SU-DHL-6 (cell line): Measurements from ENCODE around the gene ACAA1.

Experiments used
- EZH2phosphoT487 ChIP-seq: fragments of 200-600 bp; sonication (generic), shearing (Covaris generic); conservative IDR thresholded peaks from 2 replicates; pipeline ENCODE4 v1.6.1; 2018; ENCODE audit warnings: mild to moderate bottlenecking, antibody characterized with exemption, low read length, moderate library complexity, mixed read lengths
- TF ChIP-seq, protein P1 (sequence below): fragments of 200-600 bp; sonication (generic); IDR thresholded peaks from one replicate; pipeline ENCODE4 v1.5.1; 2017; ENCODE audit warnings: antibody characterized with exemption, mild to moderate bottlenecking, low read length, moderate library complexity; ENCODE audit not compliant: insufficient read depth, poor library complexity, severe bottlenecking

- TF ChIP-seq, protein P1, sequence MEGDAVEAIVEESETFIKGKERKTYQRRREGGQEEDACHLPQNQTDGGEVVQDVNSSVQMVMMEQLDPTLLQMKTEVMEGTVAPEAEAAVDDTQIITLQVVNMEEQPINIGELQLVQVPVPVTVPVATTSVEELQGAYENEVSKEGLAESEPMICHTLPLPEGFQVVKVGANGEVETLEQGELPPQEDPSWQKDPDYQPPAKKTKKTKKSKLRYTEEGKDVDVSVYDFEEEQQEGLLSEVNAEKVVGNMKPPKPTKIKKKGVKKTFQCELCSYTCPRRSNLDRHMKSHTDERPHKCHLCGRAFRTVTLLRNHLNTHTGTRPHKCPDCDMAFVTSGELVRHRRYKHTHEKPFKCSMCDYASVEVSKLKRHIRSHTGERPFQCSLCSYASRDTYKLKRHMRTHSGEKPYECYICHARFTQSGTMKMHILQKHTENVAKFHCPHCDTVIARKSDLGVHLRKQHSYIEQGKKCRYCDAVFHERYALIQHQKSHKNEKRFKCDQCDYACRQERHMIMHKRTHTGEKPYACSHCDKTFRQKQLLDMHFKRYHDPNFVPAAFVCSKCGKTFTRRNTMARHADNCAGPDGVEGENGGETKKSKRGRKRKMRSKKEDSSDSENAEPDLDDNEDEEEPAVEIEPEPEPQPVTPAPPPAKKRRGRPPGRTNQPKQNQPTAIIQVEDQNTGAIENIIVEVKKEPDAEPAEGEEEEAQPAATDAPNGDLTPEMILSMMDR, result peak; percentile 80
- no peak for TF ChIP-seq EZH2phosphoT487
These were observed 19.0 kb downstream of the ACAA1 start for GRCh38 chr3:38117748-38118420.
